Activated naive CD8-positive, alpha-beta T cell treated with anti-CD3 and anti-CD28 coated beads, Interleukin-2, amount 50 U/mL, for 24 hours (primary cell): ENCODE data around the gene IGFL2.
"Not testable (repeated sequence)": the region's sequence is repeated elsewhere in the genome, so short reads cannot be mapped to it uniquely, and the experiment has no call there.

Experiments
- ATAC-seq: fragments of 150-1000 bp; cut with Tn5 transposase; one replicate; pipeline ENCODE4 v1.10.0; 2021
- DNase-seq: peaks from one replicate; pipeline ENCODE4 v3.0.0; 2021
- H3K27ac Mint-ChIP-seq: one replicate; pipeline ENCODE4 v1.8.0; 2021; ENCODE audit warnings: mild to moderate bottlenecking, mixed read lengths
- H3K27me3 Mint-ChIP-seq: one replicate; pipeline ENCODE4 v1.8.0; 2021; ENCODE audit warnings: mixed read lengths
- H3K36me3 Mint-ChIP-seq: one replicate; pipeline ENCODE4 v1.8.0; 2021; ENCODE audit warnings: low read depth, mixed read lengths
- H3K4me1 Mint-ChIP-seq: one replicate; pipeline ENCODE4 v1.8.0; 2021; ENCODE audit warnings: mixed read lengths
- H3K4me3 Mint-ChIP-seq: one replicate; pipeline ENCODE4 v1.8.0; 2021; ENCODE audit warnings: mild to moderate bottlenecking, moderate library complexity, mixed read lengths
- H3K9me3 Mint-ChIP-seq: one replicate; pipeline ENCODE4 v1.8.0; 2021; ENCODE audit warnings: mixed read lengths

Gene IGFL2

DNA sequence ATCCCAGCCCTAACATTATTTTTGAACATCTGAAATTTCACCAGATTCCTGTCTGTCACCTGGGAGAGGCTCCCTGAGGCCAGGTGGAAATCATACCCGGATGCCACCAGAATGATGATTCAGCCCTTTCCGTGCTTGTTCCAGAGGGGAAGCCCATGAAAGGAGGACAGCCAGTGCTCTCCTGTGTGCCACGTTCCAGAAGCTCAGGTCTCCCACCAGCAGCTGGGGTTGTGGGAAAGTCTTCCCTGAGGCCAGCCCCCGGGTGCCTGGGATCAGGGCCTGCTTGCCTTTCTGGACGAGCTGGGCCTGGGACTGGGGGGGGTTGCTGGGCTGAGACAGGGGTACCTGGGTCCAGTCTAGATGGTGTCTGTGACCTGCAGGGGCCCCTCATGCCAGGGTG, 56.0 kb downstream of the IGFL2 start:
- H3K27me3 Mint-ChIP-seq = peaks cover 31% of the 10 kb centered on the region

DNA sequence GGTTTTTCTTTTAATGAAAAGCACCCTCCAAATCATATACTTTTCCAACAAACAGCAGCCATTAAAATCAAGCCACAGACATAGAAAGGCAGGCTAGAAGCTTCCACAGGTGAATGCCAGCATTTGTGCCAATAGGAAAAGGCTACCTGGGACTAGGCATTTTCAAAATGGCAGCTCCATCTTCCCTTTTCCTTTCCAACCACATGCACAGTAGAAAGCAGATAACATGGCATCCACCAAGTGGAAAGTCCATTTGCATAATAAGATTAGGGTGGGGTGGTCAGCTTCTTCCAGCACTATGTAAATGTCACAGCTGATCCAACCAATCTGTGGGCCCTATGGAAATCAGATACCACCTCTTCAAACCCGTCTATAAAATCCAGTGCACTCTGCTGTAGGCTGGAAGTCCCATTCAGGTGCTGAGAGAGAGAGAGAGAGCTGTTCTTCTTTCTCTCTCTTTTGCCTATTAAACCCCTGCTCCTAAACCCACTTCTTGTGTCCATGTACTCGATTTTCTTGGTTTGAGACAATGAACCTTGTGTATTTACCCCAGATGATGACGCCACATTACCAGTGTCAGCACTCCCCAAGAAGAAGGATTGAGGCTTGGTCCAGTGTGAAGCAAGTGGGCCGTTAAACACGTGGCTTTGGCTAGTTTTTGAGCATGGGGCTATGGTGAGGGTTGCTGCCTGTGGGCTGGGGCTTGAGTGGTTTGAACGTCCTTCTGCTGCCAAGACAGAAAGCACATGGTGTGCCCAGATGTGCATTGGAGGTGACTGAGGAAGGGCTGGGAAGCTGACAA, 57.3 kb downstream of the IGFL2 start:
- DNase-seq = no peak
- H3K27ac Mint-ChIP-seq = no peak overlapping the region
- H3K36me3 Mint-ChIP-seq = no peaks in the 10 kb centered on the region
- no peaks in the 10 kb centered on the region for H3K9me3 Mint-ChIP-seq
- H3K27me3 Mint-ChIP-seq = peaks cover 40% of the 10 kb centered on the region
- H3K4me3 Mint-ChIP-seq = no peak overlapping the region
- peaks cover 6% of the 10 kb centered on the region for H3K4me1 Mint-ChIP-seq
- no peak for ATAC-seq

More for the DNA sequence above, 56.0 kb downstream of the IGFL2 start:
- DNase-seq (no peak), ATAC-seq (no peak)
- Mint-ChIP-seq H3K27ac (no peak overlapping the region), H3K36me3 (no peaks in the 10 kb centered on the region), H3K9me3 (no peaks in the 10 kb centered on the region), H3K4me3 (no peak overlapping the region), H3K4me1 (peaks cover 1% of the 10 kb centered on the region)

DNA sequence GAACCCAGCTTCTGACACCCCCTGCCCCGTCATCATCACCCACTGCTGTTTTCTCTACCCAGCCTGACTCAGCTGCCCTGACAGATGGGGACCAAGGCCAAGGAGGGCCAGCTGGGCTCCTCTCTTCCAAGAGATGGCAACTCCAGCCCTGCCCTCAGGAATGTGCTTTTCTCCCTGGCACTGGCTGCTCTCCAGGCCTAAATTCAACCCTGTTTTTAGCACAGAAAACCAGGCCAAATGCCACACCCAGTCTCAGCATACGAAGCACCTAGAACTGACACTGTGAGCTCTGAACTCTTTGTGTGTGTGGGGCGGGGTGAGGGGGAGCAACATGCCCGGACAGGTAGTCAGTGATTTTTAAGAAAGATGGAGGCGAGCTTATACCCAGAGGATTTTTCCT, 58.1 kb downstream of the IGFL2 start:
- peaks cover 45% of the 10 kb centered on the region for H3K27me3 Mint-ChIP-seq
- DNase-seq (no peak), ATAC-seq (no peak)
- H3K36me3 Mint-ChIP-seq = no peaks in the 10 kb centered on the region
- H3K27ac Mint-ChIP-seq = no peak overlapping the region
- no peak overlapping the region for H3K4me3 Mint-ChIP-seq
- no peaks in the 10 kb centered on the region for H3K9me3 Mint-ChIP-seq
- H3K4me1 Mint-ChIP-seq = peaks cover 6% of the 10 kb centered on the region

DNA sequence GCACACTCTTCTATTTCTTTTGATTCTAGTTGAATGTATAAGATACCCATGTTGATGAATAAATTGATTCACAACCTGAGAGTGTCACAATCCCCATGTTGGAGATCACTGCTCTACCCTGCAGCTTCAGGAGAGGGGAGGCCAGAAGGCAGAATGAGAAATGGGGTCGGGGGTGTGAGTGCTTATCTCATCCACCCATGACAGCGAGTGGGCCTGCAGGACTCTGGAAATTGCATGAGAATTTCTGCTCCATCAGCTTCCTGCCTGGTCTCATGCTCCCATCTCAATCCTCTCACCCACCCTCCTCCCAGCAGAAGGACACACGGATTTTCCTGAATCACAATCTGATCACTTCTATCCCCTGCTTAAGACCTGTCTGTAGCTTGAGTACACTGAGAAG, 58.6 kb downstream of the IGFL2 start:
- no peak overlapping the region for H3K4me3 Mint-ChIP-seq
- H3K36me3 Mint-ChIP-seq = no peaks in the 10 kb centered on the region
- no peak for DNase-seq
- peaks cover 45% of the 10 kb centered on the region for H3K27me3 Mint-ChIP-seq
- no peaks in the 10 kb centered on the region for H3K9me3 Mint-ChIP-seq
- H3K4me1 Mint-ChIP-seq = peaks cover 6% of the 10 kb centered on the region
- no peak overlapping the region for H3K27ac Mint-ChIP-seq
- ATAC-seq = no peak

DNA sequence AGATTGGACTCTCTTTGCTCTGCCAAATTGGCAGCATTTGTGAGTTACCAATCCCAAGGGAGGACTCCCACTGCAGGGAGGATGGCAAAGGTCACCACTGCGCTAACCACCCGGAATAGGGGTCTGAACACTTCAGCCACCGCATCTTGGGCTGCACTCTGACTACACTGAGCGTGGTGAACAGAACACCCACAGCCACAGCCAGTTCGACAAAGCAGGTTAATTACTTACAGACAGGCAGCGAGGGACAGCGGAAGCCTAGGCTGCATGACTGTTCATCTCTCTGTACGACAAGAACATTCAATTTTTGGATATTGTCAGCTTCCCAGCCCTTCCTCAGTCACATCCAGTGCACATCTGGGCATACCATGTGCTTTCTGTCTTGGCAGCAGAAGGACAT, 59.8 kb downstream of the IGFL2 start:
- peaks cover 38% of the 10 kb centered on the region for H3K27me3 Mint-ChIP-seq
- not testable (repeated sequence) for H3K4me3 Mint-ChIP-seq

DNA sequence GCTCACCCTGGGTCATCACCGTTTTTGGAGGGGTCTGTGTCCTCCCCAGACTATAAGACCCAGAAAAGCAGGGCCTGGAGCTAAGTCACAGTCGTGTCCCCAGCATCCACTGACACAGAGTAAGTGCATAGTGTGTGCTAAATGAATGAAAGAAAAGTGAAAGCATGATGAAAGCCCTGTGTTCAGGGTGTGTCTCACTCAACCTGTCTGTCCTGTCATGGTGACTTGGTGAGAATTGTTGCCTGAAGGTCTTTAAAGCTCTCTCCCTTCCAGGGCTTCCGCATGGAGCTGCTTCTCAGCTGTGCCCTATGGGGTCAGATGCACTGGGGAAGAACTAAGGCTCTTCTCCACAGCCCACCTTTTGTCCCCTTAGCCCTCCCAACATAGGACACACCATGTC, 61.0 kb downstream of the IGFL2 start:
- peaks cover 44% of the 10 kb centered on the region for H3K27me3 Mint-ChIP-seq
- peaks cover 6% of the 10 kb centered on the region for H3K4me1 Mint-ChIP-seq
- no peaks in the 10 kb centered on the region for H3K9me3 Mint-ChIP-seq
- H3K27ac Mint-ChIP-seq = no peak overlapping the region
- no peaks in the 10 kb centered on the region for H3K36me3 Mint-ChIP-seq
- H3K4me3 Mint-ChIP-seq = no peak overlapping the region
- ATAC-seq = no peak
- no peak for DNase-seq

More for the DNA sequence above, 59.8 kb downstream of the IGFL2 start:
- not testable (repeated sequence) for H3K27ac Mint-ChIP-seq, H3K9me3 Mint-ChIP-seq, ATAC-seq, DNase-seq, H3K4me1 Mint-ChIP-seq, H3K36me3 Mint-ChIP-seq

DNA sequence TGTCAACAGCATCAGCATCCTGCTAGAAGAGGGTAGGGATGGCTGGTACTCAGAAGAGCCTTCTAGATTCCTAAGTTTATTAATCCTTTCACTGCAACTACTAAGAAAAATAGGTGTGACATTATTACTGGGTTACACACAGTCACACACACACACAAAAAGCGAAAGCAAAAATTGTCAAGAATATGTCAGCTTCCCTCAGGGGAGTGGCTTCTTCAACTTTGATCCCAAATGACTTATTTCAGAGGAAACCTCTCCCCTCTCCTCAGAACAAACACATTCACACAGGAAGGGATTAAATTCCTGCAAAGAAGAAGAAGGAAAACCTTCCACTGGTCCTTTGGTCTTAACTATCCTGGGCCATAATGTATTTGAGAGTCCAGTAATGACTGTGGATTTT, 61.4 kb downstream of the IGFL2 start:
- Mint-ChIP-seq H3K27ac (no peak overlapping the region), H3K4me3 (no peak overlapping the region), H3K27me3 (peaks cover 44% of the 10 kb centered on the region), H3K9me3 (no peaks in the 10 kb centered on the region), H3K36me3 (no peaks in the 10 kb centered on the region), H3K4me1 (peaks cover 6% of the 10 kb centered on the region)
- DNase-seq (no peak), ATAC-seq (no peak)

DNA sequence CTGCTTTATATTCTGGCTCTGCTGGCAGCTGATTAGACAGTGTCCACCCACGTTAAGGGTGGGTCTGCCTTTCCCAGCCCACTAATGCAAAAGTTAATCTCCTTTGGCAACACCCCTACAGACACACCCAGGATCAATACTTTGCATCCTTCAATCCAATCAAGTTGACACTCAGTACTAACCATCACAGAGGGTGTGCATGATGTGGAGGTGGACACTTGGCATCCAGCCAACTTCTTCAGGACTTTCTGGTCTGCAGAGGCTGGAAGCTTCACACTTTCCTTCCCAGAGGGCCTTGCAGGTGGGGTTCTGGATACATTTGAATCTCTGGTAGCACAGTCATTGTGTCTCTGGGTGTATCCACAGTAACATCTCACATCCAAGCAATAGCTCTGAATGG, 62.6 kb downstream of the IGFL2 start:
- Mint-ChIP-seq H3K4me1 (peaks cover 6% of the 10 kb centered on the region), H3K27me3 (peaks cover 41% of the 10 kb centered on the region), H3K9me3 (no peaks in the 10 kb centered on the region), H3K4me3 (no peak overlapping the region), H3K27ac (no peak overlapping the region), H3K36me3 (no peaks in the 10 kb centered on the region)
- ATAC-seq (no peak), DNase-seq (no peak)
